ENCODE data around the gene ESRRA. TPM values are rescaled to one million over a fixed set of nuclear protein-coding genes. Genes with fewer than 3 reads are reported as not detected.

Gene ESRRA
- total and polyA plus RNA-seq, 2 of the 13 experiments (the other 11 are each of a cell fraction or from before 2014, with no cell fraction given) = 18.1 to 36.3 TPM

- TF ChIP-seq ZNF737 (CRISPR knock-in tag; IDR thresholded peaks at IDR 0.05; ENCODE audit: borderline replicate concordance) = no peak
- peak; percentile 48; the same call in 1 of the 2 replicates for TF ChIP-seq RAD21 (CRISPR knock-in tag; IDR thresholded peaks at IDR 0.05)
- TF ChIP-seq HNF4G (IDR thresholded peaks at IDR 0.05; ENCODE audit: borderline replicate concordance, low read depth, low read length) = 0 out of 2 replicates have a peak, but pooled peaks have one; percentile 4
- no peak for TF ChIP-seq HNF4G (CRISPR knock-in tag; IDR thresholded peaks at IDR 0.05; ENCODE audit: borderline replicate concordance, low read depth)
- TF ChIP-seq HBP1 (CRISPR knock-in tag; IDR thresholded peaks at IDR 0.05; ENCODE audit: low read depth) = peak; percentile 58; the same call in 1 of the 2 replicates
- TF ChIP-seq ZSCAN29 (CRISPR knock-in tag; conservative IDR thresholded peaks at IDR 0.05) = no peak
- no peak for TF ChIP-seq ONECUT2 (CRISPR knock-in tag; IDR thresholded peaks at IDR 0.05)
- peak; percentile 34 for TF ChIP-seq RBM22 (optimal IDR thresholded peaks at IDR 0.05; ENCODE audit: low read length)
- TF ChIP-seq, protein P1, sequence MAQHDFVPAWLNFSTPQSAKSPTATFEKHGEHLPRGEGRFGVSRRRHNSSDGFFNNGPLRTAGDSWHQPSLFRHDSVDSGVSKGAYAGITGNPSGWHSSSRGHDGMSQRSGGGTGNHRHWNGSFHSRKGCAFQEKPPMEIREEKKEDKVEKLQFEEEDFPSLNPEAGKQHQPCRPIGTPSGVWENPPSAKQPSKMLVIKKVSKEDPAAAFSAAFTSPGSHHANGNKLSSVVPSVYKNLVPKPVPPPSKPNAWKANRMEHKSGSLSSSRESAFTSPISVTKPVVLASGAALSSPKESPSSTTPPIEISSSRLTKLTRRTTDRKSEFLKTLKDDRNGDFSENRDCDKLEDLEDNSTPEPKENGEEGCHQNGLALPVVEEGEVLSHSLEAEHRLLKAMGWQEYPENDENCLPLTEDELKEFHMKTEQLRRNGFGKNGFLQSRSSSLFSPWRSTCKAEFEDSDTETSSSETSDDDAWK (CRISPR knock-in tag; IDR thresholded peaks at IDR 0.05) = no peak
- TF ChIP-seq HHEX (CRISPR knock-in tag; IDR thresholded peaks at IDR 0.05) = no peak
- TF ChIP-seq TBP (CRISPR knock-in tag; IDR thresholded peaks at IDR 0.05) = no peak
- no peak for TF ChIP-seq HMG20B (CRISPR knock-in tag; conservative IDR thresholded peaks at IDR 0.05)
- TF ChIP-seq ZSCAN22 (CRISPR knock-in tag; IDR thresholded peaks at IDR 0.05) = no peak
- TF ChIP-seq ZNF660 (CRISPR knock-in tag; IDR thresholded peaks at IDR 0.05; ENCODE audit: borderline replicate concordance, low read depth) = no peak
- TF ChIP-seq SOX13 (IDR thresholded peaks at IDR 0.05) = no peak
- no peak; a peak in 1 of 4 replicates for TF ChIP-seq SOX13 (CRISPR knock-in tag; conservative IDR thresholded peaks at IDR 0.05 in 1 of 2, IDR thresholded peaks at IDR 0.05 in 1 of 2)
- no peak for TF ChIP-seq ZNF101 (CRISPR knock-in tag; IDR thresholded peaks at IDR 0.05; ENCODE audit: borderline replicate concordance, low read depth)
- TF ChIP-seq ZNF136 (CRISPR knock-in tag; IDR thresholded peaks at IDR 0.05; ENCODE audit: low read depth) = no peak
- TF ChIP-seq CBX2 (IDR thresholded peaks at IDR 0.05; ENCODE audit: low read depth, low read length) = no peak
- TF ChIP-seq CBX2 (CRISPR knock-in tag; IDR thresholded peaks at IDR 0.05; ENCODE audit: low read depth) = no peak
- TF ChIP-seq CCAR2 (optimal IDR thresholded peaks at IDR 0.05; ENCODE audit: low read depth, low read length) = peak; percentile 46
- TF ChIP-seq, protein P2, sequence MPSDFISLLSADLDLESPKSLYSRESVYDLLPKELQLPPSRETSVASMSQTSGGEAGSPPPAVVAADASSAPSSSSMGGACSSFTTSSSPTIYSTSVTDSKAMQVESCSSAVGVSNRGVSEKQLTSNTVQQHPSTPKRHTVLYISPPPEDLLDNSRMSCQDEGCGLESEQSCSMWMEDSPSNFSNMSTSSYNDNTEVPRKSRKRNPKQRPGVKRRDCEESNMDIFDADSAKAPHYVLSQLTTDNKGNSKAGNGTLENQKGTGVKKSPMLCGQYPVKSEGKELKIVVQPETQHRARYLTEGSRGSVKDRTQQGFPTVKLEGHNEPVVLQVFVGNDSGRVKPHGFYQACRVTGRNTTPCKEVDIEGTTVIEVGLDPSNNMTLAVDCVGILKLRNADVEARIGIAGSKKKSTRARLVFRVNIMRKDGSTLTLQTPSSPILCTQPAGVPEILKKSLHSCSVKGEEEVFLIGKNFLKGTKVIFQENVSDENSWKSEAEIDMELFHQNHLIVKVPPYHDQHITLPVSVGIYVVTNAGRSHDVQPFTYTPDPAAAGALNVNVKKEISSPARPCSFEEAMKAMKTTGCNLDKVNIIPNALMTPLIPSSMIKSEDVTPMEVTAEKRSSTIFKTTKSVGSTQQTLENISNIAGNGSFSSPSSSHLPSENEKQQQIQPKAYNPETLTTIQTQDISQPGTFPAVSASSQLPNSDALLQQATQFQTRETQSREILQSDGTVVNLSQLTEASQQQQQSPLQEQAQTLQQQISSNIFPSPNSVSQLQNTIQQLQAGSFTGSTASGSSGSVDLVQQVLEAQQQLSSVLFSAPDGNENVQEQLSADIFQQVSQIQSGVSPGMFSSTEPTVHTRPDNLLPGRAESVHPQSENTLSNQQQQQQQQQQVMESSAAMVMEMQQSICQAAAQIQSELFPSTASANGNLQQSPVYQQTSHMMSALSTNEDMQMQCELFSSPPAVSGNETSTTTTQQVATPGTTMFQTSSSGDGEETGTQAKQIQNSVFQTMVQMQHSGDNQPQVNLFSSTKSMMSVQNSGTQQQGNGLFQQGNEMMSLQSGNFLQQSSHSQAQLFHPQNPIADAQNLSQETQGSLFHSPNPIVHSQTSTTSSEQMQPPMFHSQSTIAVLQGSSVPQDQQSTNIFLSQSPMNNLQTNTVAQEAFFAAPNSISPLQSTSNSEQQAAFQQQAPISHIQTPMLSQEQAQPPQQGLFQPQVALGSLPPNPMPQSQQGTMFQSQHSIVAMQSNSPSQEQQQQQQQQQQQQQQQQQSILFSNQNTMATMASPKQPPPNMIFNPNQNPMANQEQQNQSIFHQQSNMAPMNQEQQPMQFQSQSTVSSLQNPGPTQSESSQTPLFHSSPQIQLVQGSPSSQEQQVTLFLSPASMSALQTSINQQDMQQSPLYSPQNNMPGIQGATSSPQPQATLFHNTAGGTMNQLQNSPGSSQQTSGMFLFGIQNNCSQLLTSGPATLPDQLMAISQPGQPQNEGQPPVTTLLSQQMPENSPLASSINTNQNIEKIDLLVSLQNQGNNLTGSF (CRISPR knock-in tag; IDR thresholded peaks at IDR 0.05) = peak; percentile 77; the same call in 1 of the 2 replicates
- TF ChIP-seq NFRKB (IDR thresholded peaks at IDR 0.05) = no peak
- no peak for TF ChIP-seq ELF3 (CRISPR knock-in tag; IDR thresholded peaks at IDR 0.05)
These were observed 830 bp upstream of the ESRRA start (continued) for GRCh38 chr11:64304316-64305072.
